ENCODE measurements around the gene PAM. TPM values are rescaled to one million over a fixed set of nuclear protein-coding genes. Genes with fewer than 3 reads are reported as not detected.

The PAM gene
- total RNA-seq, 1 donor: 266 TPM

- TF ChIP-seq CTCF (IDR thresholded peaks at IDR 0.05; ENCODE audit: insufficient read depth, low read depth, low read length): no peak
- H3K4me3 ChIP-seq (ENCODE audit: low read depth, low read length): no peak overlapping the region
- DNase-seq (ENCODE audit: low read depth): no peak
Measured at GRCh38 chr5:102879741-102880140, 124.6 kb downstream of the PAM start.

- DNase-seq (ENCODE audit: low read depth): no peak
- no peak for TF ChIP-seq CTCF (IDR thresholded peaks at IDR 0.05; ENCODE audit: insufficient read depth, low read depth, low read length)
- no peak overlapping the region for H3K4me3 ChIP-seq (ENCODE audit: low read depth, low read length)
Measured at GRCh38 chr5:102886586-102886985, 131.5 kb downstream of the PAM start.

GRCh38 chr5:102888483-102888882, 133.4 kb downstream of the PAM start:
- H3K4me3 ChIP-seq (ENCODE audit: low read depth, low read length): no peak overlapping the region
- TF ChIP-seq CTCF (IDR thresholded peaks at IDR 0.05; ENCODE audit: insufficient read depth, low read depth, low read length): no peak
- DNase-seq (ENCODE audit: low read depth): no peak

GRCh38 chr5:102889033-102889432, 133.9 kb downstream of the PAM start:
- DNase-seq (ENCODE audit: low read depth): no peak
- TF ChIP-seq CTCF (IDR thresholded peaks at IDR 0.05; ENCODE audit: insufficient read depth, low read depth, low read length): no peak
- H3K4me3 ChIP-seq (ENCODE audit: low read depth, low read length): no peak overlapping the region

- no peak for TF ChIP-seq CTCF (IDR thresholded peaks at IDR 0.05; ENCODE audit: insufficient read depth, low read depth, low read length)
- no peak overlapping the region for H3K4me3 ChIP-seq (ENCODE audit: low read depth, low read length)
- DNase-seq (ENCODE audit: low read depth): no peak
Measured at GRCh38 chr5:102890133-102890532, 135.0 kb downstream of the PAM start.

GRCh38 chr5:102891175-102891574, 136.1 kb downstream of the PAM start:
- H3K4me3 ChIP-seq (ENCODE audit: low read depth, low read length): no peak overlapping the region
- TF ChIP-seq CTCF (IDR thresholded peaks at IDR 0.05; ENCODE audit: insufficient read depth, low read depth, low read length): no peak
- DNase-seq (ENCODE audit: low read depth): peak; percentile 51

- peak; percentile 10 for DNase-seq (ENCODE audit: low read depth)
- no peak for TF ChIP-seq CTCF (IDR thresholded peaks at IDR 0.05; ENCODE audit: insufficient read depth, low read depth, low read length)
- no peak overlapping the region for H3K4me3 ChIP-seq (ENCODE audit: low read depth, low read length)
Measured at GRCh38 chr5:102893942-102894341, 138.8 kb downstream of the PAM start.
